WI38 (cell line): Measurements from ENCODE around the gene DECR2.

ENCODE experiments used
- H3K4me3 ChIP-seq: 2 replicates; pipeline ENCODE4 v1.5.1; 2011; ENCODE audit warnings: low read depth, mild to moderate bottlenecking, control low read depth, low read length
- CTCF ChIP-seq: IDR thresholded peaks from 2 replicates; pipeline ENCODE4 v1.5.1; 2012; ENCODE audit warnings: low read depth, mild to moderate bottlenecking, control low read depth, low read length

Gene DECR2

GRCh38 chr16:363110-363765, 38.4 kb upstream of the DECR2 start:
- H3K4me3 ChIP-seq: no peak overlapping the region
- TF ChIP-seq CTCF: no peak

- H3K4me3 ChIP-seq: no peak overlapping the region
- TF ChIP-seq CTCF: no peak
These were observed 37.8 kb upstream of the DECR2 start for GRCh38 chr16:363766-364490.

DNA sequence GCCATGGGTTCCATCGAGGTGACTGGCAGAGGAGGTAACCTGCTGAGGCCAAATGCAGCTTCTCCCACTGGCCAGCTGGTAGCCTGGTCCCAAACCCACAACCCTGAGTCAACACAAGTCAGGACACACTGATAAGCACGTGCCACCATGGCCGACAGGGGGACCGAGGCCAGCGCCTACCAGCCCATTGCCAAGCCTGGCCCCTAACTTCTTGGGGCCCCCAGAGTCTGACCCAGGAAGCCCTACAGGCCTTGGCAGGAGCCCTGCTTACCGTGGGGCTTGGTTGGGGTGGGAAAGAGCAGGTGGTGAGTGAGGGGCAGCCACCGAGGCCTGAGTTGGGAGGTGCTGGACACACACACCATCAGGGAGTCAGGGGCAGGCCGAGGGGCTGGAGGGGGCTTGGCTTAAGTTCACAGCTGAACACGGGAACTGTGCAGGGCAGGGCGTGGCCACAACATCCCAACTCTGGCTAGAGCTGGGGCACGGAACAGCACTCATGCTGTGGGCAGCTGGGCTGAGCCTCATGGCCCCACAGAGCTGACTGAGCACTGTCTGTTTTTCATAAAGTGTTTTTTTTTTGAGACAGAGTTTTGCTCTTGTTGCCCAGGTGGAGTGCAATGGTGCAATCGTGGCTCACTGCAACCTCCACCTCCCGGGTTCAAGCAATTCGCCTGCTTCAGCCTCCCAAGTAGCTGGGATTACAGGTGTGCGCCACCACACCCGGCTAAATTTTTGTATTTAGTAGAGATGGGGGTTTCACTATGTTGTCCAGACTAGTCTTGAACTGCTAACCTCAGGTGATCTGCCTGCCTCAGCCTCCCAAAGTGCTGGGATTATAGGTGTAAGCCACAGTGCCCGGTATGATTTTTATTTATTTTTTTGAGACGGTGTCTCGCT, 36.8 kb upstream of the DECR2 start:
- H3K4me3 ChIP-seq: no peak overlapping the region
- no peak for TF ChIP-seq CTCF

DNA sequence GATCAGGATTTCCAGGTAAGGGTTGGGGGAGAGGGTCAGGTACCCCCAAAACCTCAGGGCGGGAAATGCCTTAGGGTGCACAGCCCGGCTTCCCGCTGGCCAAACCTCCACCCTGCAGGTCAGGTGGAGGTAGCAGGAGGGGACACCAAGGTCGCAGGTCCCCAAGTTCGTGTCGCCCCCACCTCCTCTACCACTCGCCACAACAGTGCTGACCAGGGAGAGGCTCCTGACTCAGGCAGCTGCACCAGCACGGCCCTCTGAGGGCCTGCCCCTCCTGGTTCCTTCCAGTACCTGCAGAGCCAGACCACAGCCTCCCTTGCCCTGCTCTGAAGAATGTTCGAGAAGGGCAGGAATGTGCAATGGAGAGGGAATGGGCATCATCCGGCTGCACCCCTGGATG, 35.2 kb upstream of the DECR2 start:
- H3K4me3 ChIP-seq: no peak overlapping the region
- no peak for TF ChIP-seq CTCF

DNA sequence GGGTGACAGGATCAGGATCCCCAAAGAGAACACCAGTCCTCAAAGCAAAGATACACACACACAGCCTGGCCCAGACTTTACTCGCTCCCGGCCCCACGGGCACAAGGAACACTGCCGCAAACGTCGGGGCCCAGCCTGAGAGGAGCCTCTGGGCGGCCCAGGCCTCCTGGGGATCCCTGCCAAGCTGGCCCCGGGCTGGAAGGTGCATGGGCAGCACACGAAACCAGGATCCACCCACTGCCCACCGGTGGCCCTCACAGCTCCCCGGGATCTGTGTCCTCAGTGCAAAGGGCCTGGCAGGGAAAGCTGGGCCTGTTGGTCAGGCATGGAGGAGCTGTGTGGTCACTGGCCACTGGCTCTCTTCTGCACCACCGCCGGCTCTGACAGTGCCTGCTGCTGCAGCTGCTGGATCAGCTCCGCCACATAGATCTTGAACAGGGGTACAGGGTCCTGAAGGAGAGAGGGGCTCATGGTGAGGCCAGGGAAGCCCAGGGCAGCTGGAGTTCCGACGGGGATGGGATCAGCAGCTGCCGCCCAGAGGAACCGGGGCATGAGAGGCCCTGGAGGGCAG, 34.3 kb upstream of the DECR2 start:
- no peak overlapping the region for H3K4me3 ChIP-seq
- no peak for TF ChIP-seq CTCF

- no peak for TF ChIP-seq CTCF
- H3K4me3 ChIP-seq: no peak overlapping the region
These were observed 33.1 kb upstream of the DECR2 start for GRCh38 chr16:368388-369158.
